ENCODE measurements around the gene POU6F2. TPM values are rescaled to one million over a fixed set of nuclear protein-coding genes. Genes with fewer than 3 reads are reported as not detected.
A peak's percentile ranks its signal among the peaks of the same experiment; 100 is the strongest.

Gene POU6F2
- total and polyA plus RNA-seq, 9 of the 15 experiments (the other 6 are each of a cell fraction or from before 2014, with no cell fraction given) = 0.29 to 1.5 (median 0.96) TPM

DNA sequence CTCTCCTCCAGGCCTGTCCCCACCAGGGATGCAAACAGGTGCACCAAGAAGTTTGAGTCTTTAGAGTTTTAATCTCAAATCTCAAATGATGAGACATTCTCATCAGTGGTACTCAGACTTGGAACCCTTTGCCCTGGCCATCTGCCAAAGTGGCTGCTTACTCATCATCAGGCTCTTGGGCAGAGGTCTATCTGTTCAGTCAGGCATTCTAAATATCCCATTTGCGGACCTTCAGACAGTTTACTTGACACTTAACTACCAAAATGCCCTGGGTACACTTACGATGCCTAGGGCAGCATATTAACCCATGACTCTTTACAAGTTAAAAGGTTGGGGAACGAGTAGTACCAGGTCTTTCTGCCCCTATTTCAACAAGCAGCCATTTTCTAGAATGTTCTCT is 527.3 kb downstream of the POU6F2 start:
- Histone ChIP-seq H3K36me3 (ENCODE audit: control insufficient read depth, insufficient read depth, low read length) (no peaks in the 10 kb centered on the region), H3K4me2 (ENCODE audit: insufficient read depth, low read length) (no peak overlapping the region), H3K79me2 (ENCODE audit: control insufficient read depth, insufficient read depth, low read length) (no peaks in the 10 kb centered on the region), H3K9ac (ENCODE audit: insufficient read depth in 1 of 2, low read depth in 2 of 2, low read length in 2 of 2) (no peak overlapping the region), H3K4me3 (no peak overlapping the region), H3K27me3 (ENCODE audit: control insufficient read depth in 2 of 2, insufficient read depth in 2 of 2, low read length in 2 of 2) (peaks cover 4 to 11% of the 10 kb centered on the region in 2 experiments; a peak in 4 of 5 replicates), H4K20me1 (replicated peaks; ENCODE audit: control insufficient read depth, insufficient read depth, low read length) (no peaks in the 10 kb centered on the region; the same call in 1 of the 2 replicates), H3K9me1 (ENCODE audit: control insufficient read depth, insufficient read depth, low read length) (no peaks in the 10 kb centered on the region), H3K9me3 (replicated peaks; ENCODE audit: control insufficient read depth, insufficient read depth, low read depth, low read length) (no peaks in the 10 kb centered on the region), H3K4me1 (replicated peaks in 1 of 2; ENCODE audit: control insufficient read depth in 2 of 2, insufficient read depth in 2 of 2, low read length in 2 of 2) (peaks cover 0 to 4% of the 10 kb centered on the region in 2 experiments; a peak in 2 of 5 replicates), H3K27ac (ENCODE audit: extremely low read depth, low read depth, low read length) (no peak overlapping the region), H2AFZ (ENCODE audit: low read depth, low read length) (no peak overlapping the region)
- intact Hi-C loops (cut with micrococcal nuclease) = no loop called here
- BruUV-seq (replicated peaks) = no TSS peak
- 0 out of 3 replicates have a peak, but pooled peaks have one; percentile 45 for ATAC-seq
- FAIRE-seq = no peak
- in situ Hi-C loops (cut with MboI) = loop anchor here (25.0 kb wide), 1 partner anchor 1093 kb away; no protein-coding TSS in a partner anchor
- TF ChIP-seq CLOCK (CRISPR knock-in tag; IDR thresholded peaks at IDR 0.05; ENCODE audit: borderline replicate concordance) (no peak), JUND (IDR thresholded peaks at IDR 0.05; ENCODE audit: borderline replicate concordance, low read depth, low read length) (peak; percentile 63; the same call in 1 of the 2 replicates), JUND (tag; IDR thresholded peaks at IDR 0.05; ENCODE audit: borderline replicate concordance, low read depth, low read length) (peak; percentile 28; the same call in 1 of the 3 replicates), MAFF (IDR thresholded peaks at IDR 0.05; ENCODE audit: low read length) (no peak), NFE2 (IDR thresholded peaks at IDR 0.05; ENCODE audit: low read depth) (peak; percentile 30; the same call in 1 of the 2 replicates), ATF3 (IDR thresholded peaks at IDR 0.05) (peak; percentile 26; the same call in 1 of the 2 replicates), ATF3 (CRISPR knock-in tag; conservative IDR thresholded peaks at IDR 0.05) (no peak), ZNF184 (CRISPR knock-in tag; IDR thresholded peaks at IDR 0.05) (no peak), MAFK (IDR thresholded peaks at IDR 0.05; ENCODE audit: low read length) (peak; percentile 33; the same call in 1 of the 2 replicates), RCOR1 (IDR thresholded peaks at IDR 0.05; ENCODE audit: borderline replicate concordance in 1 of 2, low read depth in 2 of 2, low read length in 2 of 2) (0 out of 4 replicates have a peak, but pooled peaks of 1 of the 2 experiments have one; percentile 13), ZFP1 (CRISPR knock-in tag; IDR thresholded peaks at IDR 0.05) (no peak), CTBP1 (IDR thresholded peaks at IDR 0.05; ENCODE audit: borderline replicate concordance) (peak; percentile 60), NFIC (IDR thresholded peaks at IDR 0.05) (peak; percentile 85), CBFA2T3 (IDR thresholded peaks at IDR 0.05) (0 out of 2 replicates have a peak, but pooled peaks have one; percentile 30), ZNF507 (tag; conservative IDR thresholded peaks at IDR 0.05) (no peak), C11orf30 (IDR thresholded peaks at IDR 0.05; ENCODE audit: low read depth) (0 out of 2 replicates have a peak, but pooled peaks have one; percentile 28), FOSL1 (tag; conservative IDR thresholded peaks at IDR 0.05) (peak; percentile 78), XRCC3 (IDR thresholded peaks at IDR 0.05) (no peak), TAL1 (IDR thresholded peaks at IDR 0.05) (no peak), ZBTB17 (CRISPR knock-in tag; IDR thresholded peaks at IDR 0.05) (no peak), ELF2 (CRISPR knock-in tag; IDR thresholded peaks at IDR 0.05) (no peak), ZNF717 (CRISPR knock-in tag; IDR thresholded peaks at IDR 0.05) (no peak), ARID1B (IDR thresholded peaks at IDR 0.05) (0 out of 2 replicates have a peak, but pooled peaks have one; percentile 19), CCAR2 (IDR thresholded peaks at IDR 0.05; ENCODE audit: low read depth, low read length) (no peak)
- POLR2A ChIA-PET = no interaction called here
- DNase-seq (ENCODE audit: extremely low read depth in 1 of 4, low spot score in 3 of 4) = peak in 2 of 4 experiments; percentile 29 to 52
- WGBS (ENCODE audit: insufficient coverage, low coverage, missing lambda C conversion rate) = 0% methylated on average over 3 of the region's 3 CpGs
- CTCF ChIA-PET (ENCODE audit: low intra/inter-chr PET ratio) = no interaction called here
